ENCODE measurements around the gene EYA2.

Gene EYA2

GRCh38 chr20:47013606-47014005, 119.0 kb downstream of the EYA2 start:
- DNase-seq, result no peak

- DNase-seq, result no peak
These were observed 121.5 kb downstream of the EYA2 start for GRCh38 chr20:47016068-47016664.

DNA sequence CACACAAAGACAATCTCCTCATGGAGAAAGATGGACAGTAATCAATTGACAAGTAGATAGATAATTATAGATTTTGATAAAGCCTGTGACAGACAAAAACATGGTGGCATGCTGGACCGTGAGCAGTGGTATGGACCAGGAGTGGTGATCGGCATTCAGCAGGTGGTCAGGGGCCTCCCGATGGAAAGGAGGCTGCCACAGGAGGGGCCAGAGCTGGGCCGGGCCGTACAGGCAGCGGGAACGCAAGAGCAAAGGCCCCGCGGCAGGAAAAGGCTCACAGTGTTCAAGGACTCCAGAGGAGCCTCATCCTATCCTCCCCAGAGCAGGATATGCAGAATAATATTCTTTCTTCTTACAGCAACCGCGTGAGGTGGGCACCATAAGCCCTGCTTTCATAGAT, 123.7 kb downstream of the EYA2 start:
- no peak for DNase-seq

- DNase-seq, result peak; percentile 2
These were observed 124.6 kb downstream of the EYA2 start for GRCh38 chr20:47019121-47019824.

GRCh38 chr20:47020231-47020630, 125.6 kb downstream of the EYA2 start:
- no peak for DNase-seq

GRCh38 chr20:47021850-47022249, 127.2 kb downstream of the EYA2 start:
- no peak for DNase-seq

- DNase-seq, result no peak
These were observed 129.9 kb downstream of the EYA2 start for GRCh38 chr20:47024461-47024937.

DNA sequence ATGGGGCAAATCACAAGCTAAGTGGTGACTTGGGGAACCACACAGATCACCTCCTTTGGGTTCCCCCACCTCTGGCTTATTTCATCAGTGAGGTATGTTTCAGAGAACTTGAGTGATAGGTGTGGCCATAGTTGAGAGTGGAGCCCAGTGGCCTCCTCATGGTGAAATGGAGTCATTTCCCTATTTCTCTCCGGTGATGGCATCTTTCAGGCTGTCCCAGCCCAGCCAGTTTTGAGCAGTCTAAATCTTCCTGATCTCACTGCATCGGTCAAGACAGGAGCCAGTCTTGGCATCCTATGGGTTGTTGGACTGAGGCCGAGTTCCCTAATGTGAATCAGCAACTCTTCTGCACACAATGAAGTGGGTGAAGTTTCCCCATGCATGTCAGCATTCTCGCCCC, 132.4 kb downstream of the EYA2 start:
- DNase-seq, result no peak

DNA sequence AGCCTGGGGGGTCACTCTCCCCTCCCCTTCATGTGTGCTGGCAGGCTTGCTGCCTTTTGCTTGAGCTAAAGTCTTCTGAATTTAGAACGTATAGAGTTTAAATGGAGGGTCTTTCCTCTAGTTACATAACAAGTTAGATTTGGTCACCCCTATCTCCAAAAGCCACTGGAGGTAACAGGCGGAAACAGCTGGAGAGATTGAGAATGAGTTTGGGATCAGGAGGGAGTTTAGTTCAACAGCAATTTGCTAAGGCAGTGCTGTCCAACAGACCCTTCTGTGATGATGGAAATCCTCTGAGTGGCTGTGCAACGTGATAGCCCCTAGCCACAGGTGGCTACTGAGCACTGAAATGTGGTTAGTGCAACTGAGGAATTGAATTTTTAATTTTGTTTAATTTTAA, 132.8 kb downstream of the EYA2 start:
- DNase-seq, result no peak

DNA sequence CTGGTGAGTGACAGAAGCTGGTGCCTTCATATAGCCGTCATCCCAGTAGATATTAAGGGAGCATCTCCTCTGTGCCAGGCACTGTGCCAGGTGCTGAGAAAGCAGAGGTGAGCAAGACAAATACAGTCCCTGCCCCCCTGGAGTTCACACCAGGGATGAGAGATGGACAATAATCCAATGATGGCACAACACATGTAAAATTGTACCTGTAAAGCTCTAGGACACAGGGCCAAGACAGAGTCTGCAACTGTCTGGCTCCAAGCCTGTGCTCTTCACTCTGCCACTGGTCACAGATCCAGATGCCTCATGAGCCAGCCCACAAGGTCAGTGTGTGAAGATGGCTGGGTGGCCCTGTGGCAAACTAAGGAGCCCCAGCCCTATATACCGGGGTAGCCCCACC, 133.8 kb downstream of the EYA2 start:
- DNase-seq, result no peak

DNA sequence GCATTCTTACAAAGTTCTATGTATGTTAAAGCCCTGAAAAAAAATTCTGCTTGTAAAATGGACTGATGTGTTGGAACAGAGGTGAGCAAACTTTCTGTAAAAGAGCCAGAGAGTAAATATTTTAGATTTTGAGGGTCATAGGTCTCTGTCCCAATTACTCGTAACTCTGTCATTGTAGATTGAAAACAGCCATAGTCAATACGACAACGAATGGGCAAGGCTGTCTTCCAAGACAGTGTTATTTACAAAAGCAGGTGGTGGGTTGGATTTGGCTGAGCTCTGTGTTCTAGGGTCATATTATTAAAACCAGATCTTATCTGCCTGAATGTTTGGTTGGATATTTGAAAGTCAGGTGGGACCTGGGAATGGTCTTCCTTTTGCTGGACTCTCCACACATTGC, 135.2 kb downstream of the EYA2 start:
- DNase-seq, result no peak

DNA sequence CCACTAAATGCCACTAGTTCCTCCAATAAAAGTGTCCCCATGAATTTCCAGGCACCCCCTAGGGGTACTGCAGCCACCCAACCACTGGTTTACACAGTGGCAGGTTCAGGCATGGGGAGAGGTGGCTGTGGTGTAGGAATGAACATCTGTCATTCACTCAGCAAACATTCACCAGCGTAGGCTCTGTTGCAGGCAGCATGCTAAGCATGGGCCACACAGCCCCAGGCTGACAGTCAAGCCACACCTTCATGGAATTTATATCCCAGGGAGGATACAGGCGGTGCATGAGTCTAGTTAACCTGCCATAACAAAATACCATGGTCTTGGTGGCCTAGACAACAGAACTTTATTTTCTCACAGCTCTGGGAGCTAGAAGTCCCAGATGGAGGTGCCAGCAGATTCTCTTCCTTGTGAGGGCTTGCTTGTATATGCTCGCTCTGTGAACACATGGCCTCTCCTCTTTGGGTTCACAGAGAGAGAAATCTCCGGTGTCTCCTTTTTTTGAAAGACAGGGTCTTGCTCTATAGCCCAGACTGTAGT, 135.7 kb downstream of the EYA2 start:
- DNase-seq, result no peak

GRCh38 chr20:47031004-47031403, 136.4 kb downstream of the EYA2 start:
- DNase-seq, result no peak

- DNase-seq, result no peak
These were observed 137.2 kb downstream of the EYA2 start for GRCh38 chr20:47031821-47032220.

DNA sequence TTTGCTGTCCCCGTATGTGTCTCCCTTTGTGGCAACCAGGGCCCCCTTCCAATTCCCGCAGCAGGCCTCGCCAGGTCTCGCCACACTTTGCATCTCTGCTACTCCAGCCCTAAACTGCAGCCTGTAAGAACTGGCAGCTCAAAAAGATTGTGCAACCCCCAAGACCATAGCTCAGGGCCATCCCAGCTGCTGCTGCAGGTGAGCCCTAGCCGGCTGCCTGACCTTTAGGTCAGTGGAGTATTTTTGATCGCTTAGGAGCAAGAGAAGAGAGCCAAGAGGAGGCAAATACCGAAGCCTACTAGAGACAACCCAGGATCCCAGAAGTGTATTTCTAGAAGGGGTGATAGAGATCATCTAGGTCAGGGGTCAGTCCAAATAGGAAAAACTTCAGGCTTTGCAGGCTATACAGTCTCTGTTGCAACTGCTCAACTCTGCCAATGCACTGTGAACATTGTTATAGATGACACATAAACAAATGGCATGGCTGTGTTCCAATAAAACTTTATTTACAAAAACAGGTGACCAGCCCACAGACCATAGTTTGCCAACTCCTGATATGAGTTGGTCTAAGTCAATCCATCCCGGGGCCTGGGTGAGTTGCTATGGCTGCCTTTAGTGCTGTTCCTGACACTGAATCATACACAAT, 138.4 kb downstream of the EYA2 start:
- no peak for DNase-seq

DNA sequence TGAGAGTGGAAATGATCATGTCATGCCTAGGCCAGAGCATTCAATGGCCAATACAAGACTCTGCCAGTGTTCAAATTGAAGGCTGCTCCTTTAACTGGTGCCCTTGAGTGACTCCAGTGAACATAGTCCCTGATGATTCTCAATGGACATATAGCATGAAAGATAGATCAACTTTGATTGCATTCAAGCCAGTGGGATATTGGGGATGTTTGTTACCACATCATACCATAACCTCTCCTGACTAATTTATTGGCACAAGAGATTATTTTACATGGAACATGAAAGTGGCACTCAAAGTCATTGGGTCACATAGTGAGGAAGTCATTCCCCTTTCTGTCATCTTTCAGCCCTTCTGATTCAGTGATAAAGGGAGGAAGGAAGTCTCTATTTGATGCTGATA, 139.0 kb downstream of the EYA2 start:
- DNase-seq, result no peak

- DNase-seq, result no peak
These were observed 140.5 kb downstream of the EYA2 start for GRCh38 chr20:47035026-47035590.

- DNase-seq, result no peak
These were observed 141.6 kb downstream of the EYA2 start for GRCh38 chr20:47036091-47036870.

DNA sequence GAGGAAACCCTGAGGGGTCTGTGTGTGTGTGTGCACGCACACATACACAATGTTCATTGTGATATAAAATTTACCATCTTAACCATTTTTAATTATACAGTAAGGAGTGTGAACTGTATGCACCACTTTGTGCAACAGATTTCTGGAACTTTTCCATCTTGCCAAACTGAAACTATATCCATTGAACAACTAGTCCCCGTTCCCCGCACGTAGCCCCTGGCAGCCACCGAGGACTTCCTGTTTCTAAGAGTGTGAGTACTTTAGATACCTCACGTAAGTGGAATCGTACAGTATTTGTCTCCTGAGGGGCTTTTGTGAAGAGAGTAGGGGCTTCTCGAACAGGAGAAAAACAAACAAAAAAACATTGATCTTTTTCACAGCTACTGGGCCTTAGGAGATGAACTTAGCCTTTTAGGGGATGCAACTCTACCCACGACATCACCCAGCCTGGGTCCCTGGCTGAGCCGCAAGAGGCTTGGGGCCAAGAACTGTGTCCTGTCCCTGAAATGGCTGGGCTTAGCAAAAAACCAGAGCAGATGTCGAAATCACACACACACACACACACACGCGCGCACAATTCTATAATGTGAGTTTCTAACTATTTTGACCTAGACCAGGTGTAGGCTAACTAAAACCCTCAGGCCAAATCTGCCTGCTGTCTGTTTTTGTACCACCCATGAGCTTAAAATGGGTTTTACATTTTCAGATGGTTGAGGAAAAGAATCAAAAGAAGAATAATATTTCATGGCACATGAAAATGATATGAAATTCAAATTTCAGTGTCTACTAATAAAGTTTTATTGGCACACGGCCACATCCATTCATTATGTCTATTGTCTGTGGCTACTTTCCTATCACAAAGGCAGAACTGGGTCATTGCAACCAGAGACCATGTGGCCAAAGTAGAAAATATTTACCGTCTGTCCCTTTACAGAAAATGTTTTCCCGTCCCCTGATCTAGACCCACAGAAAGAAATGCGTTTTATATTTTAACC, 144.2 kb downstream of the EYA2 start:
- no peak for DNase-seq

DNA sequence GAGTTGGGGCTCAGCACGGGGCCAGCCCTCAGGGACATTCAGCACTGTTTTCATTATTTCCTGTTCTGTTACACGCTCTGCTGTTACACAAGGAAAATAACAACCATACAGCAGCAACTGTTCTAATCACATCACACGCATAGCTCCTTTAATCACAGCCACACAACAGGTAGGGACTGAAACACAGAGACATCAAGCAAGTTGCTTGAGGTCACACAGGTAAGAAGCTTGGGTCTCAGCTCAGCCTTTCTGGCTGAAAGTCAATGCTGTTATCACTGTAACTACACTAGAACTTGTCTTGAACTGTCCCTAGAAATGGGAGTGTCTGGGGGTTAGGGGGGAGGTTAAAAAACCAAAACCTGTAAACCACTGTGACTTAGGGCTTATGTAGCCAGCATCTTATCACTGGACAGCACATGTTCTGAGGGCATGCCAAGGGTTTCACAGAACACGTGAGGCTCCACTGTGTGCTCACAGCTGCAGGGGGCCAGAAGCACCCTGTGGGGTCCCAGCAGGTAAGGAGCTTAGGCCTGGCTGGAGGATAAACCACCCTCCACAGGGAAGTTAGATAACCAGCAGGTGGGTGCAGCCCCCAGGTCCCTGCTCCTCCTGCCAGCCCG, 146.0 kb downstream of the EYA2 start:
- DNase-seq, result no peak

DNA sequence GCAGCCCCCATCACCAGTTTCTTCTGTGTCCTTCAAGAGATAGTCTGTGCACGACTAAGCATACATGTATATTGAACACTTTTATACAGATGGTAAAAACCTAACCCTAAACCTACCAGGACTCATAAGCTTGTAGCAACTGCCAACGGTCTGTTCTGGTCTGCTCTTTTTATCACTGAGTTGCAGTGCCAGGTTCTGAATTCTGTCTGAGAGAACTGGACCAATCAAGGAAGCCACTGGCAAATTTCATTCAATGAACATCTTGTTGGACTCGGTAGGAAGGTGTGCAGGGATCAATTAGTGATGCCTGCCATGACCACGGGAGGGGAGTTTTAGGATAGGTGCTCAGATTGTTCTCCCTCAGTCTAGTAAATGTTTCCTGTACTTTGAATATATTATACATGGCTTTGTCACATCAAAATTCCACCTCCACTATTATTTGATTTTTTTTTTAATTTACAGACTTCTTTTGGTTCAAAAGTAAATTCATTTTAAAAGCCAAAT, 146.8 kb downstream of the EYA2 start:
- DNase-seq, result no peak

All from NCI-H1417 treated with DMSO at 0.1 percent for 48 hours (cell line).